GM12878 (cell line): Measurements from ENCODE around the gene EPB41L4B. TPM values are rescaled to one million over a fixed set of nuclear protein-coding genes. Genes with fewer than 3 reads are reported as not detected.

ENCODE experiments used
- ATAC-seq: fragments of 200-7000 bp; cut with Tn5 transposase; 3 replicates; pipeline ENCODE4 v1.9.1; 2020; ENCODE audit warnings: mild to moderate bottlenecking, moderate library complexity
- BruUV-seq: library from RNA; stranded (reverse); fragments of 400-500 nt; replicated peaks from 2 replicates; lab custom pipeline; 2021; lab: Mats Ljungman, UMichigan
- CTCF ChIA-PET: fragments of 300-600 bp; sonication (Branson Sonifier 250); formaldehyde crosslinking; extraction: SDS; loops from one replicate; lab custom pipeline; 2021; ENCODE audit warnings: inconsistent platforms; lab: Yijun Ruan, JAX
- POLR2A ChIA-PET: fragments of 350-600 bp; formaldehyde crosslinking; extraction: SDS; loops from one replicate; lab custom pipeline; 2021; ENCODE audit warnings: inconsistent platforms; lab: Charles Lee
- RAD21 ChIA-PET: fragments of 300-600 bp; sonication (Branson Sonifier 250); formaldehyde crosslinking; loops from one replicate; lab custom pipeline; 2023; ENCODE audit warnings: antibody characterized with exemption; ENCODE audit not compliant: unreplicated experiment; lab: Charles Lee
- SMC1A ChIA-PET: fragments of 300-600 bp; sonication (Branson Sonifier 250); formaldehyde crosslinking; loops from one replicate; lab custom pipeline; 2023; ENCODE audit not compliant: unreplicated experiment, uncharacterized antibody; lab: Charles Lee
- DNase-seq: peaks from one replicate; pipeline ENCODE4 v3.0.0-alpha.2; 2011; ENCODE audit warnings: low read depth, low spot score
- FAIRE-seq: peaks from 3 replicates; lab custom pipeline; 2011; peaks lifted over from hg19 to GRCh38; lab: Jason Lieb, UNC
- H2AFZ ChIP-seq: 2 replicates; pipeline ENCODE4 v1.6.0; 2011; ENCODE audit warnings: low read depth, low read length, control low read depth; ENCODE audit not compliant: control insufficient read depth
- H3K27ac ChIP-seq: 2 replicates; pipeline ENCODE4 v1.5.1; 2011; ENCODE audit warnings: control low read depth; ENCODE audit not compliant: control insufficient read depth, insufficient read depth
- H3K27me3 ChIP-seq, 2 experiments: replicated peaks in 1 of 2; 2 replicates each; pipeline versions ENCODE4 v1.6.0 to v1.6.1; 2011; ENCODE audit warnings: low read length in 1 of 2; ENCODE audit not compliant: control insufficient read depth in 2 of 2, insufficient read depth in 2 of 2
- H3K36me3 ChIP-seq, 2 experiments: 2 replicates each; pipeline ENCODE4 v1.5.1; 2011; ENCODE audit warnings: low read length in 1 of 2; ENCODE audit not compliant: control insufficient read depth in 2 of 2, insufficient read depth in 2 of 2
- H3K4me1 ChIP-seq: 2 replicates; pipeline ENCODE4 v1.6.1; 2011; ENCODE audit warnings: mild to moderate bottlenecking, low read length, moderate library complexity, mixed read lengths; ENCODE audit not compliant: control insufficient read depth, insufficient read depth
- H3K4me2 ChIP-seq: 2 replicates; pipeline ENCODE4 v1.6.0; 2011; ENCODE audit warnings: control low read depth; ENCODE audit not compliant: control insufficient read depth, insufficient read depth
- H3K4me3 ChIP-seq: fragments of 200-600 bp; sonication (generic); 2 replicates; pipeline ENCODE4 v1.5.1; 2016
- H3K79me2 ChIP-seq: 2 replicates; pipeline ENCODE4 v1.6.0; 2011; ENCODE audit warnings: low read length; ENCODE audit not compliant: control insufficient read depth, insufficient read depth
- H3K9ac ChIP-seq: 2 replicates; pipeline ENCODE4 v1.8.0; 2011; ENCODE audit warnings: low read length, control low read depth, mixed read lengths; ENCODE audit not compliant: control insufficient read depth, insufficient read depth
- H3K9me3 ChIP-seq: replicated peaks from 3 replicates; pipeline ENCODE4 v1.5.1; 2011; ENCODE audit warnings: mild to moderate bottlenecking, low read length; ENCODE audit not compliant: control insufficient read depth, insufficient read depth
- H4K20me1 ChIP-seq: 2 replicates; pipeline ENCODE4 v1.6.0; 2011; ENCODE audit not compliant: control insufficient read depth, insufficient read depth
- BCL11A ChIP-seq: IDR thresholded peaks from 2 replicates; pipeline ENCODE4 v1.6.1; 2011; ENCODE audit warnings: low read depth, low read length
- BRCA1 ChIP-seq: IDR thresholded peaks from 2 replicates; pipeline ENCODE4 v1.6.1; 2011; ENCODE audit warnings: low read depth, low read length, improper control_type of control experiment
- E4F1 ChIP-seq: fragments of 450-650 bp; IDR thresholded peaks from 2 replicates; pipeline ENCODE4 v1.6.1; 2018; ENCODE audit warnings: borderline replicate concordance, mild to moderate bottlenecking; ENCODE audit not compliant: partially characterized antibody
- NFYA ChIP-seq: IDR thresholded peaks from 2 replicates; pipeline ENCODE4 v1.6.1; 2011; ENCODE audit warnings: low read depth, mild to moderate bottlenecking, low read length, improper control_type of control experiment, borderline replicate concordance
- POU2F2 ChIP-seq: IDR thresholded peaks from 3 replicates; pipeline ENCODE4 v1.6.1; 2011; ENCODE audit warnings: low read depth, mild to moderate bottlenecking, low read length, borderline replicate concordance
- SMC3 ChIP-seq: IDR thresholded peaks from 2 replicates; pipeline ENCODE4 v1.6.1; 2011; ENCODE audit warnings: low read length, improper control_type of control experiment, borderline replicate concordance
- SPI1 ChIP-seq: IDR thresholded peaks from 2 replicates; pipeline ENCODE4 v1.6.1; 2011; ENCODE audit warnings: low read depth, mild to moderate bottlenecking, low read length, moderate library complexity, borderline replicate concordance; ENCODE audit not compliant: insufficient read depth
- SREBF1 ChIP-seq: IDR thresholded peaks from 2 replicates; pipeline ENCODE4 v1.6.1; 2012; ENCODE audit warnings: mild to moderate bottlenecking, low read length
- TAF1 ChIP-seq: IDR thresholded peaks from 2 replicates; pipeline ENCODE4 v1.6.1; 2011; ENCODE audit warnings: mild to moderate bottlenecking, low read depth, low read length, borderline replicate concordance
- ZNF207 ChIP-seq: fragments of 450-650 bp; IDR thresholded peaks from 2 replicates; pipeline ENCODE4 v1.6.1; 2014; ENCODE audit warnings: antibody characterized with exemption, mild to moderate bottlenecking, borderline replicate concordance
- ZNF217 ChIP-seq: fragments of 450-650 bp; IDR thresholded peaks from 2 replicates; pipeline ENCODE4 v1.6.1; 2017; ENCODE audit warnings: antibody characterized with exemption, mild to moderate bottlenecking
- ZSCAN29 ChIP-seq: fragments of 450-650 bp; IDR thresholded peaks from 2 replicates; pipeline ENCODE4 v1.6.1; 2017; ENCODE audit warnings: mild to moderate bottlenecking, moderate library complexity
- WGBS: methylation state at CpG from one replicate; pipeline ENCODE4 v1.1.6; 2016; ENCODE audit warnings: low lambda C conversion rate; ENCODE audit not compliant: insufficient replicate concordance, insufficient coverage; ENCODE audit errors: missing lambda C conversion rate; 5-methylcytosine and 5-hydroxymethylcytosine counted together
- in situ Hi-C: fragments of 300-500 bp; cut with MboI; formaldehyde crosslinking; loops from 9 replicates; pipeline ENCODE4 v1.14.3; 2018; ENCODE audit warnings: mixed read lengths
- intact Hi-C: fragments of 100-400 bp; cut with micrococcal nuclease; formaldehyde crosslinking; loops from one replicate; pipeline ENCODE4 v1.14.2; 2022; ENCODE audit not compliant: unreplicated experiment
- polyA plus RNA-seq, 11 experiments: library from polyadenylated mRNA; depleted of rRNA in 4 of 11; unstranded in 6 of 11; stranded (reverse) in 5 of 11; fragments of >200 nt; fragmentation: Nextera tagmentation in 4 of 11; fragmentation: Illumina TruSeq in 1 of 11; extraction: Ambion mirVana in 4 of 11; extraction: Trizol in 1 of 11; gene quantifications; 1 replicate in 1 of 11; 2 replicates in 10 of 11; pipeline versions ENCODE4 v1.2.1 to v1.2.3, GENCODE V29; 2011 to 2016; ENCODE audit warnings: inconsistent platforms in 2 of 11, missing spikeins in 2 of 11, low read depth in 1 of 11
- total RNA-seq, 4 experiments: library from RNA; depleted of rRNA in 3 of 4; stranded (reverse); fragments of >200 nt in 3 of 4; fragmentation: Illumina TruSeq in 1 of 4; extraction: Trizol in 1 of 4; gene quantifications; 2 replicates each; pipeline versions ENCODE4 v1.2.1 to v1.2.3, GENCODE V29; 2013 to 2021
- TF ChIP-seq, protein P1 (sequence below): IDR thresholded peaks from 2 replicates; pipeline ENCODE4 v1.6.1; 2012; ENCODE audit warnings: improper control_type of control experiment, low read depth, low read length; ENCODE audit not compliant: insufficient replicate concordance
- TF ChIP-seq, protein P2 (sequence below): fragments of 450-650 bp; IDR thresholded peaks from 2 replicates; pipeline ENCODE4 v1.6.1; 2016; ENCODE audit warnings: mild to moderate bottlenecking

The EPB41L4B gene
- total and polyA plus RNA-seq, 10 of the 15 experiments (the other 5 are each of a cell fraction or from before 2014, with no cell fraction given), result 0.04 to 0.75 (median 0.13) TPM; not detected in 1

GRCh38 chr9:109249615-109250014 is 71.2 kb downstream of the EPB41L4B start:
- no peak overlapping the region for H2AFZ ChIP-seq
- no peak overlapping the region for H3K4me3 ChIP-seq
- ChIA-PET CTCF (interaction anchor here (1.2 to 2.2 kb wide), 3 partner anchors 20 to 220 kb away, joined by 4 read pairs; no protein-coding TSS in a partner anchor), RAD21 (interaction anchor here (0.8 kb wide), 1 partner anchor 267 kb away, joined by 3 read pairs; no protein-coding TSS in a partner anchor), SMC1A (interaction anchor here (0.9 to 1.1 kb wide), 2 partner anchors 13 to 57 kb away, joined by 3 to 4 read pairs; no protein-coding TSS in a partner anchor), POLR2A (interaction anchor here (0.6 kb wide), 1 partner anchor 146 kb away, joined by 3 read pairs; no protein-coding TSS in a partner anchor)
- H3K9ac ChIP-seq, result no peak overlapping the region
- DNase-seq, result no peak
- no peak for FAIRE-seq
- H3K9me3 ChIP-seq, result no peaks in the 10 kb centered on the region
- H3K36me3 ChIP-seq, result no peaks in the 10 kb centered on the region
- in situ Hi-C loops (loop anchor here (5.0 to 10.0 kb wide), 2 partner anchors 153 to 225 kb away; no protein-coding TSS in a partner anchor), intact Hi-C loops (no loop called here)
- TF ChIP-seq ZNF207 (no peak), SMC3 (no peak), BRCA1 (no peak), SPI1 (no peak), ZSCAN29 (no peak), POU2F2 (no peak), E4F1 (no peak), SREBF1 (no peak), BCL11A (no peak), ZNF217 (no peak), NFYA (no peak), TAF1 (no peak)
- TF ChIP-seq, protein P1, sequence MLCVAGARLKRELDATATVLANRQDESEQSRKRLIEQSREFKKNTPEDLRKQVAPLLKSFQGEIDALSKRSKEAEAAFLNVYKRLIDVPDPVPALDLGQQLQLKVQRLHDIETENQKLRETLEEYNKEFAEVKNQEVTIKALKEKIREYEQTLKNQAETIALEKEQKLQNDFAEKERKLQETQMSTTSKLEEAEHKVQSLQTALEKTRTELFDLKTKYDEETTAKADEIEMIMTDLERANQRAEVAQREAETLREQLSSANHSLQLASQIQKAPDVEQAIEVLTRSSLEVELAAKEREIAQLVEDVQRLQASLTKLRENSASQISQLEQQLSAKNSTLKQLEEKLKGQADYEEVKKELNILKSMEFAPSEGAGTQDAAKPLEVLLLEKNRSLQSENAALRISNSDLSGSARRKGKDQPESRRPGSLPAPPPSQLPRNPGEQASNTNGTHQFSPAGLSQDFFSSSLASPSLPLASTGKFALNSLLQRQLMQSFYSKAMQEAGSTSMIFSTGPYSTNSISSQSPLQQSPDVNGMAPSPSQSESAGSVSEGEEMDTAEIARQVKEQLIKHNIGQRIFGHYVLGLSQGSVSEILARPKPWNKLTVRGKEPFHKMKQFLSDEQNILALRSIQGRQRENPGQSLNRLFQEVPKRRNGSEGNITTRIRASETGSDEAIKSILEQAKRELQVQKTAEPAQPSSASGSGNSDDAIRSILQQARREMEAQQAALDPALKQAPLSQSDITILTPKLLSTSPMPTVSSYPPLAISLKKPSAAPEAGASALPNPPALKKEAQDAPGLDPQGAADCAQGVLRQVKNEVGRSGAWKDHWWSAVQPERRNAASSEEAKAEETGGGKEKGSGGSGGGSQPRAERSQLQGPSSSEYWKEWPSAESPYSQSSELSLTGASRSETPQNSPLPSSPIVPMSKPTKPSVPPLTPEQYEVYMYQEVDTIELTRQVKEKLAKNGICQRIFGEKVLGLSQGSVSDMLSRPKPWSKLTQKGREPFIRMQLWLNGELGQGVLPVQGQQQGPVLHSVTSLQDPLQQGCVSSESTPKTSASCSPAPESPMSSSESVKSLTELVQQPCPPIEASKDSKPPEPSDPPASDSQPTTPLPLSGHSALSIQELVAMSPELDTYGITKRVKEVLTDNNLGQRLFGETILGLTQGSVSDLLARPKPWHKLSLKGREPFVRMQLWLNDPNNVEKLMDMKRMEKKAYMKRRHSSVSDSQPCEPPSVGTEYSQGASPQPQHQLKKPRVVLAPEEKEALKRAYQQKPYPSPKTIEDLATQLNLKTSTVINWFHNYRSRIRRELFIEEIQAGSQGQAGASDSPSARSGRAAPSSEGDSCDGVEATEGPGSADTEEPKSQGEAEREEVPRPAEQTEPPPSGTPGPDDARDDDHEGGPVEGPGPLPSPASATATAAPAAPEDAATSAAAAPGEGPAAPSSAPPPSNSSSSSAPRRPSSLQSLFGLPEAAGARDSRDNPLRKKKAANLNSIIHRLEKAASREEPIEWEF, result no peak
- TF ChIP-seq, protein P2, sequence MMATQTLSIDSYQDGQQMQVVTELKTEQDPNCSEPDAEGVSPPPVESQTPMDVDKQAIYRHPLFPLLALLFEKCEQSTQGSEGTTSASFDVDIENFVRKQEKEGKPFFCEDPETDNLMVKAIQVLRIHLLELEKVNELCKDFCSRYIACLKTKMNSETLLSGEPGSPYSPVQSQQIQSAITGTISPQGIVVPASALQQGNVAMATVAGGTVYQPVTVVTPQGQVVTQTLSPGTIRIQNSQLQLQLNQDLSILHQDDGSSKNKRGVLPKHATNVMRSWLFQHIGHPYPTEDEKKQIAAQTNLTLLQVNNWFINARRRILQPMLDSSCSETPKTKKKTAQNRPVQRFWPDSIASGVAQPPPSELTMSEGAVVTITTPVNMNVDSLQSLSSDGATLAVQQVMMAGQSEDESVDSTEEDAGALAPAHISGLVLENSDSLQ, result no peak
- H3K27me3 ChIP-seq, result no peaks in the 10 kb centered on the region; a peak in 1 of 4 replicates
- no peaks in the 10 kb centered on the region for H3K79me2 ChIP-seq
- H3K27ac ChIP-seq, result no peak overlapping the region
- no peak overlapping the region for H3K4me2 ChIP-seq
- no peaks in the 10 kb centered on the region for H4K20me1 ChIP-seq
- no peaks in the 10 kb centered on the region for H3K4me1 ChIP-seq
- ATAC-seq, result no peak
- no TSS peak for BruUV-seq
- WGBS, result 81% methylated on average over 5 of the region's 5 CpGs
